ENCODE measurements around the gene HSD17B1.
"Not testable (repeated sequence)": the region's sequence is repeated elsewhere in the genome, so short reads cannot be mapped to it uniquely, and the experiment has no call there.

Gene HSD17B1

GRCh38 chr17:42548070-42548837 lies 4.5 kb upstream of the HSD17B1 start:
- peak; percentile 80 for DNase-seq

GRCh38 chr17:42548993-42549755 lies 3.5 kb upstream of the HSD17B1 start:
- no peak for DNase-seq

GRCh38 chr17:42553161-42553818 lies 567 bp downstream of the HSD17B1 start:
- no peak for DNase-seq

- peak; percentile 21 for DNase-seq
Observed at GRCh38 chr17:42553866-42554249, 1.1 kb downstream of the HSD17B1 start.

- peak; percentile 71 for DNase-seq
Observed at GRCh38 chr17:42554250-42555121, 1.8 kb downstream of the HSD17B1 start.

- no peak for DNase-seq
Observed at GRCh38 chr17:42555122-42555622, 2.4 kb downstream of the HSD17B1 start.

- not testable (repeated sequence) for DNase-seq
Observed at GRCh38 chr17:42555961-42556617, 3.4 kb downstream of the HSD17B1 start.

- no peak for DNase-seq
Observed at GRCh38 chr17:42559075-42559474, 6.4 kb downstream of the HSD17B1 start.

- DNase-seq: no peak
Observed at GRCh38 chr17:42560246-42560645, 7.5 kb downstream of the HSD17B1 start.

GRCh38 chr17:42561897-42562387 lies 9.2 kb downstream of the HSD17B1 start, which contains the start of gene COASY:
Gene COASY (plus strand): TSS chr17:42562148. CDS start chr17:42562623, 475 bp downstream.
- peak; percentile 92 for DNase-seq

- no peak for DNase-seq
Observed at GRCh38 chr17:42562388-42563142, 9.8 kb downstream of the HSD17B1 start.

GRCh38 chr17:42563143-42563509 lies 10.4 kb downstream of the HSD17B1 start:
- DNase-seq: no peak

GRCh38 chr17:42563543-42563942 lies 10.8 kb downstream of the HSD17B1 start:
- no peak for DNase-seq

- DNase-seq: no peak
Observed at GRCh38 chr17:42563950-42564349, 11.2 kb downstream of the HSD17B1 start.

GRCh38 chr17:42564815-42565522 lies 12.2 kb downstream of the HSD17B1 start:
- no peak for DNase-seq

GRCh38 chr17:42565523-42566214 lies 12.9 kb downstream of the HSD17B1 start:
- no peak for DNase-seq

- no peak for DNase-seq
Observed at GRCh38 chr17:42566215-42566882, 13.6 kb downstream of the HSD17B1 start.

GRCh38 chr17:42566883-42567573 lies 14.3 kb downstream of the HSD17B1 start, which contains the start of gene MLX:
Gene MLX (plus strand): TSS chr17:42567100. CDS start chr17:42567125, 25 bp downstream.
- DNase-seq: peak; percentile 91

All from activated naive CD4-positive, alpha-beta T cell treated with Interleukin-2 at 50 U/mL for 16 hours (primary cell).